ENCODE measurements around the gene RYR3. TPM values are rescaled to one million over a fixed set of nuclear protein-coding genes. Genes with fewer than 3 reads are reported as not detected.

Gene RYR3
- total RNA-seq, 1 experiment from 2014 or later: 0.72 TPM

DNA sequence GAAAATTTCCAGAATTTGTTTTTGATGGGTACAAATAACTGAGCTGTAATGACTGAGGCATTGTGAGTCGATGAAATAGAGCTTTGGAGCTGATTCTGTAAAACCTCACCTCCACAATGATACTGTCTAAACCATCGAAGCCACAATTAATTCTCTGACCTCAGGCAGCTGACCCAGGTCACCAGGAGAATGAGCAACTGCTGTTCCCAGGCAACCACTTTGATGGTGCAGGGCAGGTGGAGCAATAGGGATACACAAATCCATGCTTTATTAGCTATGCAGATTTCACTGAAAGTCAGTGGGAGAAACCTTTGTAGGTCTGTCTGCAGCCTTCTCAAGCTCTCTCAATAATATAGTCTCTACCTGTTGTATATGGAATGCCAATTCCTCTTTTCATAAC, 204.4 kb downstream of the RYR3 start:
- DNase-seq (ENCODE audit: low spot score): no peak

DNA sequence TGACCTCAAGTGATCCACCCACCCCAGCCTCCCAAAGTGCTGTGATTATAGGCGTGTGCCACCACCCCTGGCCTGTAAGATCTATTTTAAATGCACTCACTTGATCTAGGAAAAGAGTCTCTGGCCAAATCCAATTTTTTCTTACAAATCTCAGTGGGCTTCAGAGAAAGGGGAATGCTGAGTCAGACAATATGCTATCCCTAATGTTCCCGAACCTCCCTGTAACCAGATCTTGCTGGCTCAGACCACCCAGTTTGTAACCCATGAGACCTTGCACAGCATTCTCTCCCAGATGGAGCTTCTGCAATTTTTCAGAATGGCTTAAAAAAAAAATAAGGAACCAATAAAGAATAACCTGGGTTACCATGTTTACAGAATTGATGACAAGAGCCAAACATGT, 205.8 kb downstream of the RYR3 start:
- DNase-seq (ENCODE audit: low spot score): no peak

DNA sequence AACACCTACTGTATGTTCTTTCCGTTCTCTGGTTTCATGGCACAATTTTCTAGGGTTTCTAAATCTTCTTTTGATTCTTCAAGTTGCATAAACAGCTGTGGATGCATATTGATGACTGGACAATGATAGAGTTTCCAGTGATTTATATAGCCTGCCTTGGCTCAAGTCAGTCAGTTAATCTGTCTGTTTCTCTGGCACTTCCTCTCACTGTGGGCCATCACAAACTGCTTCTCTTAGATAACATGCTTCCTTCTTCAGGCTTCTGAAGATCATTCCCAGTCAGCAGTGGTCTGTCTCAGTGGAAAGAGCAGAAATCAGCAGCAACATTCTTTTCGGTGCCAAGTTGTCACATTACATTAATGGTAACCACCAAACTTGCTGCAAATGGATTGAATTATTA, 207.2 kb downstream of the RYR3 start:
- DNase-seq (ENCODE audit: low spot score): no peak

DNA sequence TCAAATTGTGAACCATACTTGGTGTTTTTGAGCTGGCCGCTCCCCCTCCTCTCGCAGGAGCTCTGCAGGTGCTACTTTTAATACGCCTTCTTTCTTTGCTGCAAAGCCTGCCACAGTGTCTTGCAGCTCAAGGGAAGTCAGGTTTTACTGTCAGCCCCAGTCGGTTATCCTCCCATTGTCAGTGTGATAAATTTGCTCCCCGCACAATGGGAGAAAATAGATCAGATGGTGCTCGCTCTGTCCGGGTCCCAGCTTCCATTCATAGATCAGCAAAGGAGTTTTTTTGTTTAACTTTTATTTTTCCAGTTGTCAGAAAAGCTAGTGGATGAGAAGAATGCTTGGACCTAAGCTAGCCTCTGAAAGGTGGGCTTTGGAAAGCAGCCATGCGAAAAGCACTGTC, 207.7 kb downstream of the RYR3 start:
- DNase-seq (ENCODE audit: low spot score): no peak

DNA sequence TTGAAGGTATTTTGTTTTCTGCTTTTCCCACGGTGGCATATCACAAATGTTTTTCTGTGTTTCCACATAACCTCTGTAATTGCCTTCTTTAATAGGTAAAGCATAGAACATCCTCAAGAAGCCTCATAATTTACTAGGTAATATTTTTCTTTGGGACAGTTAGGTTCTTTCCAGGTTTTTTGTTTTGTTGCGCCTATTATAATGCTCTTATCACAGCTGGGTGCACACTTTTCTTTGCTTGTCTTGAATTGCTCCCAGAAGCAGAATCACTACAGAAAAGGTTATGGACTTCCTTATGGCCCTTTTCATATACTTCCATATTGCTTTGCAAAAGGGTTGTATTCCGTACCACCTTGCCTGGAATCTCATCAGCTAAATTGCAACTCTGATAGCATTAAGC, 213.5 kb downstream of the RYR3 start:
- DNase-seq (ENCODE audit: low spot score): no peak

DNA sequence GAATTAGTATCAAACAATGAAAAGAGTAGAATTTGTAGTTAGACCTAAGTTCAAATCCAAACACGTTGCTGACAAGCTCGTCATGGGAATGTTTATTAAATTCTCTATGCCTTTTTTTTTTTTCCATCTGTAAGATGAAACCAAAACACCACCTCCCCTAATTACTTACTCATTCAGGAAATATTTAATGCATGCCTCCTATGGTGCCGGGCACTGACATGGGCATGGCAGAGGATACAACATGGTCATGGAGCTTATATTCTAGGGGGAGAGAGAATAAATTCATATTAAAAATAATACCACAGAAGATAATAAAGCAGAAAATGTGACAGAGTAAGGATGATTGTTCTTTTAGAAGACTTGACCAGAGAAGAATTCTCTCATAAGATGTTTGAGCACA, 215.8 kb downstream of the RYR3 start:
- peak; percentile 39 for DNase-seq (ENCODE audit: low spot score)

DNA sequence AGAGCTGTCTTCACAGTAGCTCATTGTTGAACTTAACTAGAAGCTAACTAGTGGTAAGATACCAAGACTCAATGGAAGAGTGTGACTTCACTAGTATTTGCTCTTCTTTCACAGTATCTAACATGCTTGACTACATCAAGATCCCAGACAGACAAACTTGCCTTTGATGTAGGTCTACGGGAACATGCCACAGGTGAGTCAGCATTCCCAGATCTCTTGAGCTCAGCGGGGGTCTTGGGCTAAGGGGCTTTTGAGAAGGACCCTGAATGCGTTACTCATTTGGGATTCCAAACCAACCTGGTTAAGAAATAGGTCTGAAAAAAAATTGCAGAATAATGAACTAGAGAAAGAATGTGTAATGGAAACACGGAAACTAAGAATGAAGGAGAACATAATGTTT, 222.4 kb downstream of the RYR3 start:
- DNase-seq (ENCODE audit: low spot score): no peak

DNA sequence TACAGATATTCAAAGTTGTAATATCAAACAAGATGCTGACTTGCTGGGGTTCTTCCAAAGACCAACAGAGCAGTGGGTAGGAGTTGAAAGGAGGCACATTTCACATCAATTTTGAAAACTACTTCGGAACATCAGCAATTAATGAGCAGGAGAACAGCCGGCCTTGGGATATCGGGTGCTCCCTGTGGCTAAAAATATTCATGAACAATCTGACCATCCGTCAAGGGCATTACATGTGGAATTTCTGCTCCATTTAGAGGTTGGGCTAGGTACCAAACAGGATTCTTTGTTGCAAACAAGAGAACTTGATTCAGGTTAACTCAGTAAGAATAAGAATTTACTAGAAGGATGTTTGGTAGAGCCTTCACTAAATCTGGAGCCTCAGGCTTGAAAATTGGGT, 223.9 kb downstream of the RYR3 start:
- no peak for DNase-seq (ENCODE audit: low spot score)

DNA sequence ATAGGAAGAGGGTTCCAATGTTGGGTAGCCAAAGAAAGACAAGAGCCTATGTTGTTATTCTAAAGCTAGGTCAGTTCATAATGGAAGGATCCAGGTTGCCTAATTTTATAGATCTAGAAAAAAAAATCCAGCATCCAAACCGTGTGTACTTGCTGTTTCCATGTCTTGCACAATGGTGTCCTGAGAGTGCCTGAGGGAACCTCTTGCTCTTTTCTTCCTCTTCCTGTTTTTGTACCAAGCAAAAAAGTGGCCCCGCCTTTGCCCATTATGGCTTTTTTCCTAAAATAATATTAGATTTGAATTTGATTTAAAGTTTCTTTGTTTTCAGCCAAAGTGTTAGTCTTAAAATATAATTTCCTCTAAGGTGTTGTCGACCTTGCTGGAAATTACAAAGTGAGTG, 224.4 kb downstream of the RYR3 start:
- no peak for DNase-seq (ENCODE audit: low spot score)

DNA sequence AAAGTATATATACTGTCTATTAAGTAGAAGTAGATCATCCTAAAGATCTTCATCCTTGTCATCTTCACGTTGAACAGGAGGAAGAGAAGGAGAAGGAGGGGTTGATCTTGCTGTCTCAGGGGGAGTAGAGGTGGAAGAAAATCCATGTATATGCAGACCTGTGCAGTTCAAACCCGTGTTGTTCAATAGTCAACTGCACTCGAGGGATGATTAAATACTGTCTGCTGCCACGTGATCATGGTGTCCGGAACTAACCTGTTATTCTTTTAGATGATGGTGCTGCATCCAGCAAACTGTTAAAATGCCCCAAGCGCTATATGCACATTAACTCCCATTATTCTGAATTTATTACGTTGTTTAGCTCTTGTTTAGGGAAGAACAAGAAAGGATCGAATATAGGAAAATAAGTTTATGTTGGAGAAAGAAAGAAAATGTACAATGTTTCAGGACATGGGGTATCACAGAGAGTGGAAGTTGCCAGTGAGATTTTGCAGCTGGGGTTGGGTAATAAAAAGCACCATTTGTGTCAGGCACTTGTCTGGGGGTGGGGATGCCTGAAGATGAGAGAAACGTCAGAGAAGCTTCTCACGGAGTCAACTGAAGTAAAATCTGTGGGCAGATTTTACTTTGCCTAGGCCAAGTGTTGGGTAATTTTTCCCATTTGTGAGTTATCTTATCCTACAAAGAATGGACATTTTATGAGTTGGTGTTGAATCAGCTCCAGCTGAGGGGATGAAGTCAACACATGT, 229.2 kb downstream of the RYR3 start:
- no peak for DNase-seq (ENCODE audit: low spot score)

DNA sequence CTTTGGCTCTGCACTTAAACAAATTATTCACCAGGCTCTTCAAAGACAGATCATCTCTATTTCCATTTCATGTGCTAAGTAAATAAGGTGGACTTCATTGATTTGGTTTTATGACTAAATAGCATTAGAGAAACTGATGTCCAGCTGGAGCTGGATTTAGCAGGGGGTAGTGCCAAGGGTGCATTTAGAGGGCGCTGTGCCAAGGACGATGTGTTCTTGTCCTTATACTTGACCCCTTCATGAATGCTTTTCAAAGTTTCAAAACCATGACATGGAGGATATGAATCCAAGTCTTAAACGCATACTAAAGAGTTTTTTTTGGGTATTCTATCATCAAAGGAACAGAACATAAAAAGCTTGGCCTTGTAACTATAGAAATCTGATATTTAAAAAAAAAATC, 233.2 kb downstream of the RYR3 start:
- no peak for DNase-seq (ENCODE audit: low spot score)

DNA sequence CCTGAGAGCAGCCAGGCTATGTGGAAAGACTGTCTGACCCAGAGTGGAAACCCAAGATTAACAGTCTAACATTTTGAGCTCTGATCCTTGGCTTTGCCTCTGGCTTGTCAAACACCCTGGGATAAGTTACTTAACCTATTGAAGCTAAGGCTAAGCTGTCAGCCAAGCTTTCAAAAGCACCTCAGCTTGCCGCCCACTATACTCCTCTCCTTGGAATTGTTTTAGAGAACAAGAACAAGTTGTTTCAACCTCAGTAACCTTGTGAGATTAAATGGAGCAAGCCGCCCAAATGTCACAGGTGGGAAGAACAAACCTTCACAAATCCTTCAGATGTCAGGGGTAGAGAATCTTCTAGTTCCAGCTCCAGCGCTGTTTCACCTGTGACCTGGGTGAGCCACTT, 235.1 kb downstream of the RYR3 start:
- DNase-seq (ENCODE audit: low spot score): no peak

DNA sequence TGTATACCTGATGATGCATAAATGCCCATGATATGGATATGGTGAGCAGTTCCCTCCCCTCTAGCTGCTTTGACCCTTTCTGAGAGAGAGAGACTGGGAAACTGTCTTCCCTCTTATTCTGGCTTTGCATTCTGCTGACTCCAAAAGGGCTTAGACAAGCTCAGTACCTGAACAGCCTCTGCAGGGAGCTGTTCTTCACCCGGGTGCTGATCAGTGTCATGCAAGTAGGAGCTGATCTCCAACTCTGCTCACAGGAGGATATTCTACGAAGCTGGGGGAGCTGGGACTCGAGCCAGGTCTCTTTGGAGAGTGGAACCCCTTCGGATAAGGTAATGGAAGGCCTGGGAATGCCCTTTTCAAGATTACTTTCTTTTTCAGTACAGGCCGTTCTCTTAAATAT, 237.1 kb downstream of the RYR3 start:
- DNase-seq (ENCODE audit: low spot score): peak; percentile 13

DNA sequence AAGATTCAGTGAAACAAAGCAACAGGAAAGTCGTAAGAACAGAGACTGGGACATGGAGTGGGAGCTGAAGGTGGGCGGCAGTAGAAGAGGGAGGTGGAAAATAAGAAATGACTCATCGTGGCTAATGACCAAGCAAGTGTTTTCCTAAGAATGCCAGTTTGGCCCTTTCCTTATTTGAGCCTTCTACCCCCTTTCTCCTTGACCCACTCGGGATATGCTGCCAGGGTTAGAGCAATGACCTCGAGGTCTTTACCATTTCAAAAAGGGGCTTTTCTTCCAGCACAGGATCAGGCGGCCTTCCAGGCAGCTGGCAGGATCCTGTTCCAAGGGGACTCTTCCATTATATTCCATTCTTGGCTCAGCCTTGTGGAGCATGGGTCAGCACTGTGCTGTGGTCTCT, 241.1 kb downstream of the RYR3 start:
- no peak for DNase-seq (ENCODE audit: low spot score)

DNA sequence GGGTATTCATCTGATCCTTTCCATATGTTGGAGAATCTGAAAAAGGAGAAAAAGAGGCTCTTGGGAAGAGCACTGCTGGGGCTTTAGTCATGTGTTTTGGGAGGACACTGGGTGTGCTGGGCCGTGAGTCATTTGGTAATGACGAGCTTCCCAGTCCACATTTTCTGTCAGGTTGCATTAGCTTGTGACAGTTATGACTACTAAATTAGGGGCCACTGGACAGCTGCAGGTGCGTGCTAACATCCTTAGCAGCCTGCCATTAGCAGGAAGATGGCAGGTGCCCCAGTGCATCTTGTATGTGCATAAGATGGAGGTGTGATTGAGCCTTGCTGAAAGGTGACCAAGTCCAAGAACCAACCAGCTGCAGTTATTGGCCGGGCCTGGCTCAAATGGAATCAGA, 242.4 kb downstream of the RYR3 start:
- no peak for DNase-seq (ENCODE audit: low spot score)

DNA sequence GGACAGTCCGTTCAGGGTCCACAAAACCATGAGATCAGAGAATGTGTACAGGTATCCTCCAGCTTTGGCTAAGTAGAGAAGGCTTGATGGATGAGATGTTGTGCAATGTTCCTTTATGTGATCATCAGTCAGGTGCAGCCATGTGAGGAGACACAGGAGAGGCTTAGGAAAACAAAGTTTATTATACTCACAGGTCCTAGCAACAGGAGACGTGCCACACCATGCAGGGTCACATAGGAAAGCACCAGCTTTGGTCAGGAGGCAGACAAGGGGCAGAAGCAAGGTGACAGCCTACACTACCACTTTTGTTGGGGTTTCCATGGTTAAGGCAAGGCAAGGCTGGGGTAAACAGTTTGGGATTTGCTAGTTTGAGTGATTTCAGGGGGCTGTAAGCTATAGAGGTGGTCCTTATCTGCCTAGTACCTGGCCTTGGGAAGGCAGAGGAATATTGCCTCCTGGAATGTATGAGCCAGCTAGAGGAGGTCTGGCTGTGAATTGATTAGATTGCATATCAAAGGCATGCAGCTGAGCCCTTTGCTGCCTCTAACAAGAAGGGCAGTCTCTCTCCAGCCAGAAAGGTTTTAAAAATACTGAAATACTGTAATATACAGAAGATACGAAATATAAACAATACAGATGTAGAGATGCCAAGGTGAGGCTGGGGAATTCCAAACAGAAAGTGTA, 248.6 kb downstream of the RYR3 start:
- DNase-seq (ENCODE audit: low spot score): no peak

DNA sequence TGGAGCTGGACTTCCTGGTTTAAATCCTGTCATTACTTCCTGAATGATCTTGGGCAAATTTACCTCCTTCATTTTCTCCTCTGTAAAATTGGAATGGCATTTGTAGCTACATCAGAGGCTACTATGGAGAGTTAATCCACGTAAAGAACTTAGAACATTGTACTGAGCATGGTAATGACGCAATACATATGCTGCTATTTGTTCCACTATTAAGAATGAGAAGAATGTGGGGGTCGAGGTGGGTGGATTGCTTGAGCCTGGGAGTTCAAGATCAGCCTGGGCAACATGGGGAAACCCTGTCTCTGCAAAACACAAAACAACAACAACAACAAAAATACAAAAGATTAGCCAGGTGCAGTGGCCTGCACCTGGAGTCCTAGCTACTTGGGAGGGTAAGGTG, 250.6 kb downstream of the RYR3 start:
- DNase-seq (ENCODE audit: low spot score): no peak

DNA sequence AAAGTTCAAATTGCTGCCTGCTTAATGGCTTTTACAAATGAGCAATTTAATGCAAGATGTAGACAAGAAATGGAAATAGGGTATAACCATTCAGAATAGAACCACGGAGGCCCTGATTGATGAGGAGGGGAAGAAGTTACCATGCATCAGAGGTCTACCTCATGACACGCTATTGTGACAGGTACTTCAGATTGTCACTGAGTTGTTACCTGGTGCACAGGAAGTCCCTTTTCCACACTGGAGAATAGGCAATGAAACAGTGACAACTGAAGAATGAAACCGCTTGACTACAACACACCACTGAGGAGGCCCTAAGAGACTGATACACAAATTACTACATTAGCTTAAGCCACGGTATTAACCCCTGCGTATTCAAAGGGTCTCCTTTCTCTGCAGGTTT, 251.2 kb downstream of the RYR3 start:
- DNase-seq (ENCODE audit: low spot score): no peak

DNA sequence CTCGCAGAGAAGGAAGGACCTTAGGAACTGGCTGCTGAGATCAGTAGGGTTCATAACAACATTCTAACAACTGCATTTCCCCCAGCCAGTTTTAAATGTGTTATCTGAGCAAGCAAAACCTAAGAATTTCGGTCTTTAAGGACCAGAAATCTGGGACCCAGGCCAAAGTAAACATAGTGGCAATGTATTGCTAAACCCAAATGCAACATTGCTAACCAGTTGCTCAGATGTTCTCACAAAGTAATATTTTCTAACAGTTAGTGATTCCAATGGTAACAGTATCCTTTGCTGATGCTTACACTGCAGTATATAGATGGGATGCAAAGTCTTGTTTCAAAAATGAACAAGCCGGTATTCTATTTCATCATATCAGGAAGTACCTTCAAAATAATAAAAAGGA, 254.3 kb downstream of the RYR3 start:
- DNase-seq (ENCODE audit: low spot score): peak; percentile 55

DNA sequence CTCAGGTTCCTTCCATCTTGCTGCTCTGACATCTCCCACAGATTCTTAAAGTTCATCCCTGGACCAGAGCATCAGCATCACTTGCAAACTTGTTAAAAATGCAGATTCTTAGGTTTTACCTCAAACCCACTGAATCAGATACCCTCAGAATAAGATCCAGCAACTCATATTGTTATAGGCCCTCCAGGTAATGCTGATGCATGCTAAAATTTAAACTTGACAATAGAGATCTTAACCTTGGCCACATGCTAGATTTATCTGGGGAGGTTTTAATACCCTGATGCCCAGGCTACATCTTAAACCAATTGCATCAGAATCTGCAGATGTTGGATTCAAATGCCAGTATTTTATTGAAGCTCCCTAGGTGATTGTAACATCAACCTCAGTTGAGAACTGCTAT, 256.9 kb downstream of the RYR3 start:
- DNase-seq (ENCODE audit: low spot score): no peak

DNA sequence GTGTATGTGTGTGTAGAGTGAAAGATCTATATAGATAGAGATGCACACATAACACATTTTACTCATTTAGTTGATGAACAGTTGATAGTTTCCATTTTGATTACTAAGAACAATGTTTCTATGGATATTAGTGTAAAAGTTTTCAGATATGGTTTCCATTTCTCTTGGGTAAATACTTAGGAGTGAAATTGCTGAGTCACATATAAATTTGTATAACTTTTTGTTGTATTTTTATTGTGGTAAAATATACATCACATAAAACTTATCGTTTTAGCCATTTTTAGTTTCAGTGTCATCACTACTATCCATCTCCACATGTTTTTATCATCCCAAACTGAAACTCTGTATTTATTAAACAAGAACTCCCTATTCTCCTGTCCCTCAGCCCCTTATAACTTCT, 258.3 kb downstream of the RYR3 start:
- DNase-seq (ENCODE audit: low spot score): no peak

DNA sequence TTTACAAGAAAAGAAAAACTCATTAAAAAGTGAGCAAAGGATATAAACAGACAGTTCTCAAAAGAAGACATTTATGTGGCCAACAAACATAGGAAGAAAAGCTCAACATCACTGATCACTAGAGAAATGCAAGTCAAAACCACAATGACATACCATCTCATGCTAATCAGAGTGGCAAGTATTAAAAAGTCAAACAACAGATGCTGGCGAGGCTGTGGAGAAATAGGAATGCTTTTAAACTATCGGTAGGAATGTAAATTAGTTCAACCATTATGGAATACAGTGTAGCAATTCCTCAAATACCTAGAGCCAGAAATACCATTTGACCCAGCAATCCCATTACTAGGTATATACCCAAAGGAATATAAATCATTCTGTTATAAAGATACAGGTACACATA, 267.1 kb downstream of the RYR3 start:
- peak; percentile 21 for DNase-seq (ENCODE audit: low spot score)

DNA sequence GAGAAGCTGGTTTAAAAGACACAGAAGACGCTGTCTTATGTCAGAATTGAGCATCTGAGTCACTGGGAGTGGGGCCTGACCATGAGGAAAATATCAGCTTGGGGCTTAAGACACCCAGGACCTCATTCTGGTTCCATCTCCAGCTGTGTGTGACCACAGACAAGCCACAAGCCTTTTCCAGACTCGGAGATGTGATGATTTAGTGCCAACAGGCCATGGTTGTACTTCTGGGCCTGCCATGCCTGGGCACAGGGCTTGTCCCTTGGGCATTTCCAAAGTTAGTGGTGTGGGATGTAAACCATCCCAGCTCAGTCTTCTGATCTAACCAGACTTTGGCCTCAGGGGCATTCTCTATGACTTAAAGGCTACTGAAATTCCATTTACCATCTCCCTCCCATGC, 269.8 kb downstream of the RYR3 start:
- DNase-seq (ENCODE audit: low spot score): peak; percentile 82

DNA sequence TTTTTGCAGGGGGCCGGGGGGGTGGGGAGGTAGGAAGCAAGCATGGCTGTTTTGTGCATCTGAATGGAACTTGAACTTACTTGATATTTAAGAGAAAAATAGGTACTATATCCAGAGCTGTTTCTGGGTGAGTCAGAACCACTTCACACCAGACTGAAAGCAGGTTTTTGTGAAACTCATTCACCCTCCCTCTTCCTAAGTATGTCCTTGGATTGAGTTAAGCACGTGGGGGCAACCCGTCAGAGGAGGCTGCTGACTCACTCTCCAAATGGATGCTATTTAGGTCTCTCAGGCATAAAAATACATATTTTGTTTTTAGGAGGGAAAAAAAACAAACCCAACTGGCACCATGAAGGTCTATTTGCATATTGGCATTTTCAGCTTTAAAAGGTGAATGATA, 270.3 kb downstream of the RYR3 start:
- peak; percentile 80 for DNase-seq (ENCODE audit: low spot score)
